Natural killer cell (primary cell): ENCODE results near the gene AVPR1A. TPM values are rescaled to one million over a fixed set of nuclear protein-coding genes. Genes with fewer than 3 reads are reported as not detected.

ENCODE experiments used
- ATAC-seq, 3 donors: fragments of 150-1000 bp in 2 of 3; fragments of 200-7000 bp in 1 of 3; cut with Tn5 transposase; 1 replicate in 1 of 3; 2 replicates in 2 of 3; pipeline ENCODE4 v1.10.0; 2021; ENCODE audit warnings: mild to moderate bottlenecking in 2 of 3, moderate library complexity in 2 of 3
- DNase-seq, 2 donors: peaks; one replicate each; pipeline versions ENCODE4 v3.0.0 to v3.0.0-alpha.2; 2013 to 2021; ENCODE audit warnings: mixed read lengths in 1 of 2
- H3K27ac ChIP-seq: one replicate; pipeline ENCODE4 v1.5.1; 2013; ENCODE audit warnings: mild to moderate bottlenecking, low read length
- H3K27me3 ChIP-seq: one replicate; pipeline ENCODE4 v1.6.1; 2013; ENCODE audit warnings: low read length; ENCODE audit not compliant: control insufficient read depth, insufficient read depth
- H3K36me3 ChIP-seq: one replicate; pipeline ENCODE4 v1.6.1; 2013; ENCODE audit warnings: low read length; ENCODE audit not compliant: control insufficient read depth, insufficient read depth
- H3K4me1 ChIP-seq: one replicate; pipeline ENCODE4 v1.6.1; 2013; ENCODE audit warnings: low read length; ENCODE audit not compliant: control insufficient read depth, insufficient read depth
- H3K4me3 ChIP-seq: one replicate; pipeline ENCODE4 v1.5.1; 2013; ENCODE audit warnings: low read length
- H3K9me3 ChIP-seq: one replicate; pipeline ENCODE4 v1.6.1; 2013; ENCODE audit warnings: low read length; ENCODE audit not compliant: control insufficient read depth, insufficient read depth
- H3K27ac Mint-ChIP-seq, 2 donors: one replicate each; pipeline ENCODE4 v1.8.0; 2022; ENCODE audit warnings: mild to moderate bottlenecking in 2 of 2, mixed read lengths in 2 of 2, moderate library complexity in 1 of 2
- H3K27me3 Mint-ChIP-seq, 2 donors: one replicate each; pipeline ENCODE4 v1.8.0; 2022; ENCODE audit warnings: low read depth in 2 of 2, mixed read lengths in 2 of 2
- H3K36me3 Mint-ChIP-seq: one replicate; pipeline ENCODE4 v1.8.0; 2022; ENCODE audit warnings: mixed read lengths
- H3K4me1 Mint-ChIP-seq, 2 donors: one replicate each; pipeline ENCODE4 v1.8.0; 2022; ENCODE audit warnings: mixed read lengths in 2 of 2
- H3K4me3 Mint-ChIP-seq: one replicate; pipeline ENCODE4 v1.8.0; 2022; ENCODE audit warnings: mild to moderate bottlenecking, moderate library complexity, mixed read lengths
- H3K9me3 Mint-ChIP-seq, 2 donors: one replicate each; pipeline ENCODE4 v1.8.0; 2022; ENCODE audit warnings: mixed read lengths in 2 of 2
- CTCF ChIP-seq: fragments of 200-600 bp; IDR thresholded peaks from one replicate; pipeline ENCODE4 v1.8.0; 2022; ENCODE audit warnings: antibody characterized with exemption
- WGBS: methylation state at CpG from one replicate; pipeline ENCODE4 v1.1.7; 2013; ENCODE audit warnings: missing lambda C conversion rate; ENCODE audit not compliant: insufficient coverage; 5-methylcytosine and 5-hydroxymethylcytosine counted together
- intact Hi-C: fragments of 100-400 bp; cut with micrococcal nuclease; formaldehyde crosslinking; loops from one replicate; pipeline ENCODE4 v1.14.2; 2022
- total RNA-seq, 4 donors: library from RNA; stranded (reverse); fragments of 120-200 nt in 1 of 4; gene quantifications; one replicate each; pipeline versions ENCODE4 v1.2.3 to v1.2.4, GENCODE V29; 2013 to 2022

The AVPR1A gene
- total RNA-seq, 3 donors from 2014 or later (not counting 1 experiment from before 2014, with no cell fraction given) = 0.10 to 0.16 TPM; not detected in 1

- TF ChIP-seq CTCF = no peak
- Mint-ChIP-seq H3K27me3 (peaks cover 2 to 6% of the 10 kb centered on the region in 2 donors), H3K36me3 (no peaks in the 10 kb centered on the region), H3K4me1 (no peaks in the 10 kb centered on the region), H3K4me3 (no peak overlapping the region), H3K27ac (no peak overlapping the region), H3K9me3 (no peaks in the 10 kb centered on the region)
- intact Hi-C loops = no loop called here
- Histone ChIP-seq H3K4me3 (no peak overlapping the region), H3K9me3 (no peaks in the 10 kb centered on the region), H3K27ac (no peak overlapping the region), H3K4me1 (no peaks in the 10 kb centered on the region), H3K36me3 (no peaks in the 10 kb centered on the region), H3K27me3 (no peaks in the 10 kb centered on the region)
- DNase-seq = no peak
- 80% methylated on average over 1 of the region's 2 CpGs for WGBS
- ATAC-seq = no peak
These were observed 52.1 kb downstream of the AVPR1A start for GRCh38 chr12:63098851-63099250.

- no peaks in the 10 kb centered on the region for H3K36me3 Mint-ChIP-seq
- H3K9me3 ChIP-seq = no peaks in the 10 kb centered on the region
- no peaks in the 10 kb centered on the region for H3K4me1 ChIP-seq
- H3K27me3 ChIP-seq = no peaks in the 10 kb centered on the region
- H3K4me1 Mint-ChIP-seq = no peaks in the 10 kb centered on the region
- no peak overlapping the region for H3K27ac Mint-ChIP-seq
- DNase-seq (no peak), ATAC-seq (no peak)
- H3K36me3 ChIP-seq = no peaks in the 10 kb centered on the region
- H3K4me3 ChIP-seq = no peak overlapping the region
- H3K9me3 Mint-ChIP-seq = peaks cover 0 to 1% of the 10 kb centered on the region in 2 donors
- peaks cover 6 to 8% of the 10 kb centered on the region in 2 donors for H3K27me3 Mint-ChIP-seq
- no peak overlapping the region for H3K4me3 Mint-ChIP-seq
- TF ChIP-seq CTCF = no peak
- H3K27ac ChIP-seq = no peak overlapping the region
- WGBS = 97% methylated on average over 7 of the region's 7 CpGs
- intact Hi-C loops = no loop called here
These were observed 55.5 kb downstream of the AVPR1A start for GRCh38 chr12:63095369-63095980.

- H3K27ac ChIP-seq = no peak overlapping the region
- H3K36me3 ChIP-seq = no peaks in the 10 kb centered on the region
- 88% methylated on average over 1 of the region's 2 CpGs for WGBS
- Mint-ChIP-seq H3K36me3 (no peaks in the 10 kb centered on the region), H3K4me3 (no peak overlapping the region), H3K27ac (no peak overlapping the region), H3K4me1 (no peaks in the 10 kb centered on the region), H3K27me3 (peaks cover under 1 to 10% of the 10 kb centered on the region in 2 donors), H3K9me3 (peaks cover 0 to 3% of the 10 kb centered on the region in 2 donors)
- TF ChIP-seq CTCF = no peak
- no peak overlapping the region for H3K4me3 ChIP-seq
- no peaks in the 10 kb centered on the region for H3K9me3 ChIP-seq
- ATAC-seq (peak in 1 of 3 donors; percentile 39), DNase-seq (no peak)
- H3K4me1 ChIP-seq = no peaks in the 10 kb centered on the region
- no peaks in the 10 kb centered on the region for H3K27me3 ChIP-seq
- intact Hi-C loops = no loop called here
These were observed 57.3 kb downstream of the AVPR1A start for GRCh38 chr12:63093711-63094110.

- 85% methylated on average over 2 of the region's 2 CpGs for WGBS
- no peaks in the 10 kb centered on the region for H3K36me3 Mint-ChIP-seq
- no peak overlapping the region for H3K4me3 Mint-ChIP-seq
- peaks cover 0 to 3% of the 10 kb centered on the region in 2 donors for H3K9me3 Mint-ChIP-seq
- no peaks in the 10 kb centered on the region for H3K27me3 ChIP-seq
- no peaks in the 10 kb centered on the region for H3K9me3 ChIP-seq
- H3K36me3 ChIP-seq = no peaks in the 10 kb centered on the region
- H3K4me1 Mint-ChIP-seq = no peaks in the 10 kb centered on the region
- peaks cover 0 to 10% of the 10 kb centered on the region in 2 donors for H3K27me3 Mint-ChIP-seq
- ATAC-seq (no peak), DNase-seq (no peak)
- no peak overlapping the region for H3K27ac ChIP-seq
- H3K4me3 ChIP-seq = no peak overlapping the region
- TF ChIP-seq CTCF = no peak
- H3K27ac Mint-ChIP-seq = no peak overlapping the region
- no peaks in the 10 kb centered on the region for H3K4me1 ChIP-seq
- intact Hi-C loops = no loop called here
These were observed 57.9 kb downstream of the AVPR1A start for GRCh38 chr12:63093084-63093483.
